ENCODE measurements around the gene GRXCR2.

GRCh38 chr5:145922059-145922458, 49.2 kb upstream of the GRXCR2 start:
- TF ChIP-seq GATA3 (IDR thresholded peaks at IDR 0.05; ENCODE audit: low read depth, low read length) (no peak), GATA2 (IDR thresholded peaks at IDR 0.05; ENCODE audit: low read depth, low read length) (no peak)
